ENCODE results near the gene OLIG2.

Gene OLIG2

DNA sequence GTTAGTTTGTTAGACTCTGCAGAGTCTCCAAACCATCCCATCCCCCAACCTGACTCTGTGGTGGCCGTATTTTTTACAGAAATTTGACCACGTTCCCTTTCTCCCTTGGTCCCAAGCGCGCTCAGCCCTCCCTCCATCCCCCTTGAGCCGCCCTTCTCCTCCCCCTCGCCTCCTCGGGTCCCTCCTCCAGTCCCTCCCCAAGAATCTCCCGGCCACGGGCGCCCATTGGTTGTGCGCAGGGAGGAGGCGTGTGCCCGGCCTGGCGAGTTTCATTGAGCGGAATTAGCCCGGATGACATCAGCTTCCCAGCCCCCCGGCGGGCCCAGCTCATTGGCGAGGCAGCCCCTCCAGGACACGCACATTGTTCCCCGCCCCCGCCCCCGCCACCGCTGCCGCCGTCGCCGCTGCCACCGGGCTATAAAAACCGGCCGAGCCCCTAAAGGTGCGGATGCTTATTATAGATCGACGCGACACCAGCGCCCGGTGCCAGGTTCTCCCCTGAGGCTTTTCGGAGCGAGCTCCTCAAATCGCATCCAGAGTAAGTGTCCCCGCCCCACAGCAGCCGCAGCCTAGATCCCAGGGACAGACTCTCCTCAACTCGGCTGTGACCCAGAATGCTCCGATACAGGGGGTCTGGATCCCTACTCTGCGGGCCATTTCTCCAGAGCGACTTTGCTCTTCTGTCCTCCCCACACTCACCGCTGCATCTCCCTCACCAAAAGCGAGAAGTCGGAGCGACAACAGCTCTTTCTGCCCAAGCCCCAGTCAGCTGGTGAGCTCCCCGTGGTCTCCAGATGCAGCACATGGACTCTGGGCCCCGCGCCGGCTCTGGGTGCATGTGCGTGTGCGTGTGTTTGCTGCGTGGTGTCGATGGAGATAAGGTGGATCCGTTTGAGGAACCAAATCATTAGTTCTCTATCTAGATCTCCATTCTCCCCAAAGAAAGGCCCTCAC lies at the start of gene OLIG2:
TSS of gene OLIG2 (plus strand) at position 447 of the 954 bp plus-strand sequence. CDS start 928 bp downstream, outside the sequence.
- no peak for DNase-seq (ENCODE audit: low read depth)

DNA sequence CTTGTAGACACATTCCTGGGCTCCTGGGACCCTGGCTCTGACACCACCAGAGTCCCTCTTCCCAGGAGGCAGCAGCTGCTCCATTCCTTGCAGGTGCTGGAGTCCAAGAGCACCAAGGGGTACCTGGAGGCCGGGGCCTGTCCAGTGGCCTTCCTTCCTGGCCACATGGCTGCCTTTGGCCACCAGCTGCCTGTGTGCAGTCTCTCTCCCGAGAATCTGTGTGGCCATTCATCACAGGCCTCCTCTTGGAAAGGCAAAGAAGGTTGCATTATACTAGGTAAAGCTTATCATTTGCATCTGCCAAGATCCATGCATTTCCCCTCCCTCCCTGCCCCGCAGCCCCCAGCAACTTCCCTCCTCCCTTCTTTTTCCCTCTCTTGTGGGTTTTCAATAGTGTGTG lies 48.9 kb upstream of the OLIG2 start:
- DNase-seq (ENCODE audit: low read depth) = no peak

DNA sequence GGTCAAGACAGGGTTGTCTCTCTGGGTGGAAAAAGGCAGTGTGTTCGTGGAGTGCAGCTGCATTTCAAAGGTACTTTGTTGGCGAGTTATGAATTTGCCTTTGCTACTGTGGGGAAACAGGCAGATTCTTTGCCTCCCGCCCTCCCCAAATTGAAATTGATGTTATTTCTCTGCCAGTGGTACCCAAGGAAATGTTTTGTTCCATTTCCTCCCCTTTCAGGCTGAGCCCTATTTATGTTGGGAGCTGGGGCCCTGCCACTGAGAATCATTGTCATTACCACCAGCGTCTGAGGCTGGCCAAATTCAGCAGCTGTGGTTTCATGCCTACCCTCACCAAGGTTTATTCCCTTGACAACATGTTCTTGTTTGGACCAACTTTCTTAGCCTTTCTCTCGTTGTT lies 48.5 kb upstream of the OLIG2 start:
- no peak for DNase-seq (ENCODE audit: low read depth)

- DNase-seq (ENCODE audit: low read depth) = no peak
Observed at GRCh38 chr21:32978331-32979270, 47.1 kb upstream of the OLIG2 start.

GRCh38 chr21:32979598-32980268 lies 46.0 kb upstream of the OLIG2 start:
- DNase-seq (ENCODE audit: low read depth) = no peak

- no peak for DNase-seq (ENCODE audit: low read depth)
Observed at GRCh38 chr21:32981096-32981495, 44.6 kb upstream of the OLIG2 start.

- no peak for DNase-seq (ENCODE audit: low read depth)
Observed at GRCh38 chr21:32990666-32991065, 35.1 kb upstream of the OLIG2 start.

DNA sequence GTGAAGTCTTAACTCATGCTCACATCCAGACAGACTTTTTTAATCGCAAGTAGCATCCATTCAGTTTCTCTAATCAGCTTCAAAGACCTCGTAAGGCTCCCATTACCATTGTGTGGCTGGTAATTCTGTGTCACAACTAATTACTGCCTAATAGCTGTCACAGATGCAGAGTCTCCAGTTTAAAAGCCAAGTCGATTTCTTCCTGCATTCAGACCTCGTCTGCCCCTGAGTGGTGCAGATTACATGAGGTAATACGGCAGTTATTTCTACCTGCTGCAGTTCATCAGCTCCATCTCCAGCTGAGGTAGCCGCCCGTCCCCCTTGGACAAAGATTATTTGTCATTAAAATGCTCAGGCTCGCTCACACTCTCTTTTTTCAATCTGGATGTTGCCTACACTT lies 34.4 kb upstream of the OLIG2 start:
- DNase-seq (ENCODE audit: low read depth) = no peak

- no peak for DNase-seq (ENCODE audit: low read depth)
Observed at GRCh38 chr21:32993894-32994293, 31.8 kb upstream of the OLIG2 start.

- DNase-seq (ENCODE audit: low read depth) = no peak
Observed at GRCh38 chr21:32994305-32994704, 31.4 kb upstream of the OLIG2 start.

- no peak for DNase-seq (ENCODE audit: low read depth)
Observed at GRCh38 chr21:33007747-33008146, 18.0 kb upstream of the OLIG2 start.

- DNase-seq (ENCODE audit: low read depth) = no peak
Observed at GRCh38 chr21:33008333-33009051, 17.2 kb upstream of the OLIG2 start.

GRCh38 chr21:33010931-33011330 lies 14.8 kb upstream of the OLIG2 start:
- no peak for DNase-seq (ENCODE audit: low read depth)

- no peak for DNase-seq (ENCODE audit: low read depth)
Observed at GRCh38 chr21:33011462-33011861, 14.3 kb upstream of the OLIG2 start.

- DNase-seq (ENCODE audit: low read depth) = no peak
Observed at GRCh38 chr21:33013626-33014025, 12.1 kb upstream of the OLIG2 start.

GRCh38 chr21:33014331-33014730 lies 11.4 kb upstream of the OLIG2 start:
- no peak for DNase-seq (ENCODE audit: low read depth)

GRCh38 chr21:33015096-33015495 lies 10.6 kb upstream of the OLIG2 start:
- no peak for DNase-seq (ENCODE audit: low read depth)

DNA sequence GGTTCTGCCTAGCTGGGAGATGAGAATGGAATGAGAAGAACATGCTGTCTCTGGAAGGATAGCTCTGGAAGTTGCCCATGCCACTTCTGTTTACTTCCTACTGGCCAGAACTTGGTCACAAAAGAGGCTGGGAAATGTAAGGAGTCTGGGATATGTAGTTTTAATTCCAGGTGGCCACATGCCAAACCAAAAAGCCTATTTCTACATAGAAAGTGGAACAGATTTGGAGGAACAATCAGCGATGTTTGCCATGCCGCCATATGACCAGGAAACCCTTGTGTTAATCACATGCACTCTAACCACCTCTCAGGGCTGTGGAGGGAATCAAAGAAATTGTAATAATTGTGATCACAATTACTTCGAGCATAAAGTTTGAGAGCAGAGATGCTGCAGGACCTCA lies 10.0 kb upstream of the OLIG2 start:
- no peak for DNase-seq (ENCODE audit: low read depth)

GRCh38 chr21:33018707-33019465 lies 6.8 kb upstream of the OLIG2 start:
- DNase-seq (ENCODE audit: low read depth) = no peak

- DNase-seq (ENCODE audit: low read depth) = no peak
Observed at GRCh38 chr21:33019516-33019884, 6.2 kb upstream of the OLIG2 start.
